ELR (cell line): Measurements from ENCODE around the gene CD226.
A peak's percentile ranks its signal among the peaks of the same experiment; 100 is the strongest.
"Not testable (repeated sequence)": the region's sequence is repeated elsewhere in the genome, so short reads cannot be mapped to it uniquely, and the experiment has no call there.

Experiments
- DNase-seq: peaks from one replicate; pipeline ENCODE4 v3.0.0-alpha.2; 2015; ENCODE audit warnings: low read depth

Gene CD226

GRCh38 chr18:69947361-69948133 is at the start of gene CD226:
CD226 (minus strand) TSS chr18:69947873; CDS start chr18:69947406, 467 bp downstream.
- no peak for DNase-seq

GRCh38 chr18:69996951-69997798 is 49.5 kb upstream of the CD226 start:
- no peak for DNase-seq

GRCh38 chr18:69996417-69996816 is 48.7 kb upstream of the CD226 start:
- DNase-seq, result no peak

- DNase-seq, result no peak
Measured at GRCh38 chr18:69995774-69996173, 48.1 kb upstream of the CD226 start.

GRCh38 chr18:69992776-69993175 is 45.1 kb upstream of the CD226 start:
- DNase-seq, result peak; percentile 77

GRCh38 chr18:69987870-69988269 is 40.2 kb upstream of the CD226 start:
- no peak for DNase-seq

GRCh38 chr18:69985239-69985638 is 37.6 kb upstream of the CD226 start:
- DNase-seq, result no peak

GRCh38 chr18:69982417-69982816 is 34.7 kb upstream of the CD226 start:
- no peak for DNase-seq

- DNase-seq, result no peak
Measured at GRCh38 chr18:69981948-69982347, 34.3 kb upstream of the CD226 start.

- DNase-seq, result no peak
Measured at GRCh38 chr18:69980982-69981804, 33.5 kb upstream of the CD226 start.

GRCh38 chr18:69980509-69980908 is 32.8 kb upstream of the CD226 start:
- no peak for DNase-seq

- no peak for DNase-seq
Measured at GRCh38 chr18:69978732-69979715, 31.4 kb upstream of the CD226 start.

- not testable (repeated sequence) for DNase-seq
Measured at GRCh38 chr18:69975294-69975693, 27.6 kb upstream of the CD226 start.

GRCh38 chr18:69974365-69974764 is 26.7 kb upstream of the CD226 start:
- DNase-seq, result peak; percentile 73

GRCh38 chr18:69969491-69969890 is 21.8 kb upstream of the CD226 start:
- no peak for DNase-seq

GRCh38 chr18:69968039-69968438 is 20.4 kb upstream of the CD226 start:
- no peak for DNase-seq

- no peak for DNase-seq
Measured at GRCh38 chr18:69963196-69963595, 15.5 kb upstream of the CD226 start.

GRCh38 chr18:69961718-69962117 is 14.0 kb upstream of the CD226 start:
- DNase-seq, result no peak

- no peak for DNase-seq
Measured at GRCh38 chr18:69958422-69958821, 10.7 kb upstream of the CD226 start.

GRCh38 chr18:69957747-69958146 is 10.1 kb upstream of the CD226 start:
- no peak for DNase-seq
